Mesenchymal stem cell (in vitro differentiated cells and primary cell): Measurements from ENCODE around the gene KCNH5.

Experiments
- DNase-seq: peaks from one replicate; pipeline ENCODE4 v3.0.0-alpha.2; 2013
- H2AFZ ChIP-seq: one replicate; pipeline ENCODE4 v1.6.1; 2013; ENCODE audit warnings: low read depth, mild to moderate bottlenecking, control low read depth, inconsistent platforms, low read length, moderate library complexity
- H2AK5ac ChIP-seq: 2 replicates; pipeline ENCODE4 v1.6.1; 2013; ENCODE audit warnings: low read length, moderate library complexity, mild to moderate bottlenecking, inconsistent platforms; ENCODE audit not compliant: severe bottlenecking
- H2BK120ac ChIP-seq: one replicate; pipeline ENCODE4 v1.6.1; 2013; ENCODE audit warnings: low read depth, mild to moderate bottlenecking, inconsistent platforms, low read length, moderate library complexity
- H2BK12ac ChIP-seq, 2 experiments: one replicate each; pipeline ENCODE4 v1.6.1; 2013; ENCODE audit warnings: inconsistent platforms in 2 of 2, low read length in 2 of 2, mild to moderate bottlenecking in 2 of 2, moderate library complexity in 2 of 2, control low read depth in 1 of 2
- H2BK15ac ChIP-seq: one replicate; pipeline ENCODE4 v1.6.1; 2013; ENCODE audit warnings: mild to moderate bottlenecking, low read depth, inconsistent platforms; ENCODE audit not compliant: poor library complexity, severe bottlenecking
- H2BK5ac ChIP-seq: 2 replicates; pipeline ENCODE4 v1.6.1; 2013; ENCODE audit warnings: low read depth, mild to moderate bottlenecking, low read length, control low read depth, inconsistent platforms; ENCODE audit not compliant: poor library complexity, severe bottlenecking
- H3K14ac ChIP-seq, 2 experiments: one replicate each; pipeline ENCODE4 v1.6.1; 2013; ENCODE audit warnings: inconsistent platforms in 2 of 2, low read length in 2 of 2, control low read depth in 1 of 2, mild to moderate bottlenecking in 1 of 2, moderate library complexity in 1 of 2
- H3K18ac ChIP-seq, 2 experiments: one replicate each; pipeline ENCODE4 v1.6.1; 2013; ENCODE audit warnings: inconsistent platforms in 2 of 2, low read length in 2 of 2, control low read depth in 1 of 2, low read depth in 1 of 2, mild to moderate bottlenecking in 1 of 2
- H3K23ac ChIP-seq, 2 experiments: one replicate each; pipeline ENCODE4 v1.6.1; 2013; ENCODE audit warnings: inconsistent platforms in 2 of 2, low read length in 2 of 2, mild to moderate bottlenecking in 2 of 2, moderate library complexity in 2 of 2, control low read depth in 1 of 2
- H3K27ac ChIP-seq: 2 replicates; pipeline ENCODE4 v1.5.1; 2013; ENCODE audit warnings: mild to moderate bottlenecking, moderate library complexity, low read length, control low read depth, inconsistent platforms; ENCODE audit not compliant: poor library complexity, severe bottlenecking
- H3K27me3 ChIP-seq, 2 experiments: 2 replicates each; pipeline versions ENCODE4 v1.6.1 to v1.7.0; 2013; ENCODE audit warnings: low read length in 2 of 2, mild to moderate bottlenecking in 2 of 2, moderate library complexity in 2 of 2, control low read depth in 1 of 2, inconsistent platforms in 1 of 2; ENCODE audit not compliant: control insufficient read depth in 1 of 2, insufficient read depth in 1 of 2
- H3K36me3 ChIP-seq, 2 experiments: 2 replicates each; pipeline versions ENCODE4 v1.6.1 to v1.7.0; 2013; ENCODE audit warnings: low read length in 2 of 2, control low read depth in 1 of 2, inconsistent platforms in 1 of 2, low read depth in 1 of 2, mild to moderate bottlenecking in 1 of 2; ENCODE audit not compliant: insufficient read depth in 2 of 2, control insufficient read depth in 1 of 2
- H3K4ac ChIP-seq, 2 experiments: one replicate each; pipeline ENCODE4 v1.6.1; 2013; ENCODE audit warnings: inconsistent platforms in 2 of 2, low read length in 2 of 2, mild to moderate bottlenecking in 2 of 2, moderate library complexity in 2 of 2, control low read depth in 1 of 2, low read depth in 1 of 2
- H3K4me1 ChIP-seq: 2 replicates; pipeline ENCODE4 v1.6.1; 2013; ENCODE audit warnings: low read depth, low read length, control low read depth; ENCODE audit not compliant: control insufficient read depth, insufficient read depth
- H3K4me2 ChIP-seq: 2 replicates; pipeline ENCODE4 v1.6.1; 2013; ENCODE audit warnings: low read length, mild to moderate bottlenecking, inconsistent platforms; ENCODE audit not compliant: poor library complexity, severe bottlenecking
- H3K4me3 ChIP-seq, 2 experiments: 2 replicates each; pipeline versions ENCODE4 v1.5.1 to v1.7.0; 2013; ENCODE audit warnings: low read length in 2 of 2, mild to moderate bottlenecking in 2 of 2, control low read depth in 1 of 2, low read depth in 1 of 2; ENCODE audit not compliant: insufficient read depth in 1 of 2
- H3K79me1 ChIP-seq: replicated peaks from 2 replicates; pipeline ENCODE4 v1.6.1; 2013; ENCODE audit warnings: mild to moderate bottlenecking, control low read depth, low read length, inconsistent platforms; ENCODE audit not compliant: poor library complexity, severe bottlenecking
- H3K9ac ChIP-seq: 2 replicates; pipeline ENCODE4 v1.7.0; 2013; ENCODE audit warnings: mild to moderate bottlenecking, low read length, moderate library complexity
- H3K9me3 ChIP-seq: 2 replicates; pipeline ENCODE4 v1.7.0; 2013; ENCODE audit warnings: mild to moderate bottlenecking, low read length; ENCODE audit not compliant: control insufficient read depth
- H4K8ac ChIP-seq: one replicate; pipeline ENCODE4 v1.6.1; 2013; ENCODE audit warnings: inconsistent platforms, mild to moderate bottlenecking, low read length, moderate library complexity
- H4K91ac ChIP-seq: one replicate; pipeline ENCODE4 v1.6.1; 2013; ENCODE audit warnings: mild to moderate bottlenecking, low read length, inconsistent platforms
- WGBS: methylation state at CpG from one replicate; pipeline ENCODE4 v1.1.7; 2013; ENCODE audit warnings: mixed read lengths; 5-methylcytosine and 5-hydroxymethylcytosine counted together

Gene KCNH5

DNA sequence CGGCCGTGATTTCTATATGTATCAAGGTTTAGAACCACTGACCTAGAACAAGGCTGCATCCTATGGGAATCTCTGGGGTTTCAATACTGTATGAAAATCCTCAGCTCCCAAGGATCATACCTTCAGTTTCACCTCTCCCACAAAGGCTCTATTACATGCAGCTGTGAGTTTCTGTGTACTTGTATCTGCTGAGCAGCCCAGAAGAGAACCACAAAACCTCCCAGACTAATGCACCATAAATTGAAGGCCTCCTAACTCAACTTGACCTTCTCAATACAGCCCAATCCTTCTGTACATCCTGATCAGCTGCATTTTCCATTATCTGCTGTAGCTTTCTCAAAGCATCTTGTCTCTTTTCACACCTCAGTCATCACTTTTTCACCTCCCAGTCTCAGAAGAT is 5.4 kb upstream of the KCNH5 start:
- H3K79me1 ChIP-seq = no peaks in the 10 kb centered on the region
- H2BK15ac ChIP-seq = no peak overlapping the region
- H3K36me3 ChIP-seq = no peaks in the 10 kb centered on the region
- H3K4me3 ChIP-seq = no peak overlapping the region
- no peak overlapping the region for H3K9ac ChIP-seq
- no peak overlapping the region for H2AFZ ChIP-seq
- no peak overlapping the region for H4K91ac ChIP-seq
- no peak for DNase-seq
- H3K4me1 ChIP-seq = peaks cover 5% of the 10 kb centered on the region
- H3K27me3 ChIP-seq = peaks cover 31 to 47% of the 10 kb centered on the region in 2 experiments
- no peak overlapping the region for H3K23ac ChIP-seq
- H3K4me2 ChIP-seq = no peak overlapping the region
- no peak overlapping the region for H2BK5ac ChIP-seq
- H2BK120ac ChIP-seq = no peak overlapping the region
- no peak overlapping the region for H4K8ac ChIP-seq
- no peak overlapping the region for H3K27ac ChIP-seq
- no peaks in the 10 kb centered on the region for H3K9me3 ChIP-seq
- H2AK5ac ChIP-seq = no peak overlapping the region
- H3K18ac ChIP-seq = no peak overlapping the region
- WGBS = 93% methylated on average over 2 of the region's 2 CpGs
- H3K4ac ChIP-seq = no peak overlapping the region
- no peak overlapping the region for H2BK12ac ChIP-seq
- H3K14ac ChIP-seq = no peak overlapping the region

- no peak overlapping the region for H2AK5ac ChIP-seq
- peaks cover 12% of the 10 kb centered on the region for H3K4me1 ChIP-seq
- H2BK15ac ChIP-seq = no peak overlapping the region
- no peaks in the 10 kb centered on the region for H3K79me1 ChIP-seq
- H3K27ac ChIP-seq = no peak overlapping the region
- no peak overlapping the region for H3K14ac ChIP-seq
- no peak for DNase-seq
- no peak overlapping the region for H4K91ac ChIP-seq
- no peak overlapping the region for H3K9ac ChIP-seq
- H3K9me3 ChIP-seq = no peaks in the 10 kb centered on the region
- H3K27me3 ChIP-seq = peaks cover 51 to 58% of the 10 kb centered on the region in 2 experiments
- 9% methylated on average over 16 of the region's 23 CpGs for WGBS
- H2BK120ac ChIP-seq = no peak overlapping the region
- no peak overlapping the region for H2BK12ac ChIP-seq
- H3K4me2 ChIP-seq = no peak overlapping the region
- no peaks in the 10 kb centered on the region for H3K36me3 ChIP-seq
- no peak overlapping the region for H4K8ac ChIP-seq
- no peak overlapping the region for H3K18ac ChIP-seq
- H3K4ac ChIP-seq = no peak overlapping the region
- H3K4me3 ChIP-seq = peak overlapping the region in 1 of 2 experiments; percentile 70
- no peak overlapping the region for H2AFZ ChIP-seq
- H2BK5ac ChIP-seq = no peak overlapping the region
- peak overlapping the region in 1 of 2 experiments; percentile 83 for H3K23ac ChIP-seq
Measured at GRCh38 chr14:63046339-63047268, 1.3 kb upstream of the KCNH5 start.

GRCh38 chr14:63045612-63046320 is 508 bp upstream of the KCNH5 start:
- H3K4me3 ChIP-seq = peak overlapping the region; percentile 44 to 70
- H3K18ac ChIP-seq = no peak overlapping the region
- no peak overlapping the region for H4K91ac ChIP-seq
- peaks cover 12% of the 10 kb centered on the region for H3K4me1 ChIP-seq
- H3K4me2 ChIP-seq = peak overlapping the region; percentile 86
- H3K4ac ChIP-seq = no peak overlapping the region
- H3K79me1 ChIP-seq = no peaks in the 10 kb centered on the region
- DNase-seq = peak; percentile 33
- H3K14ac ChIP-seq = no peak overlapping the region
- no peak overlapping the region for H3K27ac ChIP-seq
- H2BK12ac ChIP-seq = no peak overlapping the region
- H3K9ac ChIP-seq = no peak overlapping the region
- H2AFZ ChIP-seq = peak overlapping the region; percentile 61
- no peak overlapping the region for H2BK5ac ChIP-seq
- WGBS = under 1% methylated on average over 46 of the region's 70 CpGs
- no peaks in the 10 kb centered on the region for H3K36me3 ChIP-seq
- no peak overlapping the region for H4K8ac ChIP-seq
- peaks cover 51 to 58% of the 10 kb centered on the region in 2 experiments for H3K27me3 ChIP-seq
- H2AK5ac ChIP-seq = no peak overlapping the region
- no peaks in the 10 kb centered on the region for H3K9me3 ChIP-seq
- no peak overlapping the region for H2BK120ac ChIP-seq
- H2BK15ac ChIP-seq = no peak overlapping the region
- peak overlapping the region in 1 of 2 experiments; percentile 83 for H3K23ac ChIP-seq

DNA sequence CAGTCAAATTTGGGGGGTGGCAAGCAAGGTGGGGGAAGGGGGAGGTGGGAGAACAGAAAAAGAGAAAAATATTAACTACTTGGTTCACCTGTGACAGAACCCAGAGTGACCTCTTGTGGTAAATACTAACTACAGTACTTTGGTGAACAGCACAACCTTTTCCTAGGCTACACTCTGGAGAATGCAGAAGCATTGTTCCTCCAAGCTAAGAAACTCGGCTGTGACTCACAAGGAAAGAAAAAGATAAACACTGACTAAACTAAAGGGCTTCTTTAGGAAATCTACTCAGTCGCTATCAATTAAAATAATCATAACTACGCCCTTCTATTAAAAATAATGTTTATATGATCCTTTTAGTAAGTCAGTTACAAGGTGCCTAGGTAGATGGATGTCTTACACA is 5.4 kb downstream of the KCNH5 start:
- Histone ChIP-seq H3K4me3 (no peak overlapping the region), H3K9me3 (no peaks in the 10 kb centered on the region), H4K91ac (no peak overlapping the region), H3K4me1 (no peaks in the 10 kb centered on the region), H2BK5ac (no peak overlapping the region), H2BK15ac (no peak overlapping the region), H3K36me3 (no peaks in the 10 kb centered on the region), H2AK5ac (no peak overlapping the region), H3K18ac (no peak overlapping the region), H4K8ac (no peak overlapping the region), H2BK120ac (no peak overlapping the region), H3K9ac (no peak overlapping the region), H3K79me1 (no peaks in the 10 kb centered on the region), H2AFZ (no peak overlapping the region), H2BK12ac (no peak overlapping the region), H3K23ac (no peak overlapping the region), H3K27ac (no peak overlapping the region), H3K14ac (no peak overlapping the region), H3K4ac (no peak overlapping the region), H3K4me2 (no peak overlapping the region), H3K27me3 (peaks cover 16 to 17% of the 10 kb centered on the region in 2 experiments)
- 0% methylated on average over 1 of the region's 3 CpGs for WGBS
- DNase-seq = peak; percentile 39
